Suprapubic skin (tissue), 4 donors: ENCODE results near the gene U2AF2. TPM values are rescaled to one million over a fixed set of nuclear protein-coding genes. Genes with fewer than 3 reads are reported as not detected.

Source experiments
- DNase-seq, 2 donors: peaks; one replicate each; pipeline ENCODE4 v3.0.0-alpha.2; 2019; ENCODE audit warnings: low spot score in 2 of 2
- H3K27ac ChIP-seq: fragments of 200-600 bp; sonication (generic); one replicate; pipeline ENCODE4 v1.5.1; 2019
- H3K27me3 ChIP-seq: fragments of 200-600 bp; sonication (generic); one replicate; pipeline ENCODE4 v1.5.1; 2019
- H3K36me3 ChIP-seq: fragments of 200-600 bp; sonication (generic); one replicate; pipeline ENCODE4 v1.5.1; 2019
- H3K4me1 ChIP-seq: fragments of 200-600 bp; sonication (generic); one replicate; pipeline ENCODE4 v1.5.1; 2019
- H3K4me3 ChIP-seq: fragments of 200-600 bp; sonication (generic); one replicate; pipeline ENCODE4 v1.5.1; 2019; ENCODE audit warnings: mild to moderate bottlenecking
- H3K9me3 ChIP-seq: fragments of 200-600 bp; sonication (generic); one replicate; pipeline ENCODE4 v1.5.1; 2019
- EP300 ChIP-seq: sonication (generic); formaldehyde crosslinking; IDR thresholded peaks from one replicate; pipeline ENCODE4 v1.6.1; 2017; ENCODE audit warnings: antibody characterized with exemption
- POLR2A ChIP-seq, 2 donors: fragments of 450-650 bp; IDR thresholded peaks; one replicate each; pipeline ENCODE4 v1.6.1; 2017; ENCODE audit warnings: antibody characterized with exemption in 2 of 2, mild to moderate bottlenecking in 2 of 2, moderate library complexity in 2 of 2
- POLR2AphosphoS5 ChIP-seq, 3 donors: sonication (generic); formaldehyde crosslinking; IDR thresholded peaks; one replicate each; pipeline ENCODE4 v1.6.1; 2017; ENCODE audit warnings: antibody characterized with exemption in 3 of 3
- WGBS: methylation state at CpG from one replicate; pipeline ENCODE4 v1.1.5; 2018; 5-methylcytosine and 5-hydroxymethylcytosine counted together
- total RNA-seq, 4 donors: library from RNA; depleted of rRNA; stranded (reverse); fragments of >200 nt; gene quantifications; one replicate each; pipeline ENCODE4 v1.1.0, GENCODE V29; 2016
- TF ChIP-seq, protein P1 (sequence below), 2 donors: fragments of 200-600 bp in 1 of 2; fragments of 450-650 bp in 1 of 2; sonication (generic) in 1 of 2; IDR thresholded peaks; one replicate each; pipeline ENCODE4 v1.5.1; 2016 to 2019; ENCODE audit warnings: antibody characterized with exemption in 2 of 2, mild to moderate bottlenecking in 1 of 2, moderate library complexity in 1 of 2

Gene U2AF2
- total RNA-seq, 4 donors from 2014 or later = 82.8 to 128 (median 88.5) TPM

DNA sequence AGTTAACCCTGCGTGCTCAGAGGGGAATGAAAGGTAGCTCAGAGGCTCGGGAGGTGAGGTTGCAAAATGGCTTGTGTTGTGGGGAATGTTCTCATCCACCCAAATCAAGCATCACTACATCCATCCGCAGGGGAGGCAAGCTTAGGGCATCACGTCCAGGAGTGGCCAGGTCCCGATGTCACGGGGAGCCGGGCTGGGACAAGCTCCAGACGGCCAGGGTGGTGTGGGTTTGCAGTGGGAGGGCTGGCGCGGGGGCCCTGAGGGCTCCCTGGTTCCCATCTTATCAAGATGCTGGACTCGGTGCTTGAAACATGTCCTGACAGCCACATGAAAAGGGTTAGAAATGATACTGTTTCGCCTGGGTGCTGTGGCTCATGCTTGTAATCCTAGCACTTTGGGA is 46.0 kb downstream of the U2AF2 start:
- Histone ChIP-seq H3K9me3 (no peaks in the 10 kb centered on the region), H3K4me1 (no peaks in the 10 kb centered on the region), H3K36me3 (peaks cover 43% of the 10 kb centered on the region), H3K4me3 (no peak overlapping the region), H3K27ac (no peak overlapping the region), H3K27me3 (no peaks in the 10 kb centered on the region)
- DNase-seq = peak in 1 of 2 donors; percentile 55
- WGBS = 94% methylated on average over 12 of the region's 12 CpGs
- TF ChIP-seq, protein P1, sequence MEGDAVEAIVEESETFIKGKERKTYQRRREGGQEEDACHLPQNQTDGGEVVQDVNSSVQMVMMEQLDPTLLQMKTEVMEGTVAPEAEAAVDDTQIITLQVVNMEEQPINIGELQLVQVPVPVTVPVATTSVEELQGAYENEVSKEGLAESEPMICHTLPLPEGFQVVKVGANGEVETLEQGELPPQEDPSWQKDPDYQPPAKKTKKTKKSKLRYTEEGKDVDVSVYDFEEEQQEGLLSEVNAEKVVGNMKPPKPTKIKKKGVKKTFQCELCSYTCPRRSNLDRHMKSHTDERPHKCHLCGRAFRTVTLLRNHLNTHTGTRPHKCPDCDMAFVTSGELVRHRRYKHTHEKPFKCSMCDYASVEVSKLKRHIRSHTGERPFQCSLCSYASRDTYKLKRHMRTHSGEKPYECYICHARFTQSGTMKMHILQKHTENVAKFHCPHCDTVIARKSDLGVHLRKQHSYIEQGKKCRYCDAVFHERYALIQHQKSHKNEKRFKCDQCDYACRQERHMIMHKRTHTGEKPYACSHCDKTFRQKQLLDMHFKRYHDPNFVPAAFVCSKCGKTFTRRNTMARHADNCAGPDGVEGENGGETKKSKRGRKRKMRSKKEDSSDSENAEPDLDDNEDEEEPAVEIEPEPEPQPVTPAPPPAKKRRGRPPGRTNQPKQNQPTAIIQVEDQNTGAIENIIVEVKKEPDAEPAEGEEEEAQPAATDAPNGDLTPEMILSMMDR (IDR thresholded peaks at IDR 0.05) = no peak
- TF ChIP-seq POLR2AphosphoS5 (IDR thresholded peaks at IDR 0.05) (no peak), POLR2A (IDR thresholded peaks at IDR 0.05) (no peak)

DNA sequence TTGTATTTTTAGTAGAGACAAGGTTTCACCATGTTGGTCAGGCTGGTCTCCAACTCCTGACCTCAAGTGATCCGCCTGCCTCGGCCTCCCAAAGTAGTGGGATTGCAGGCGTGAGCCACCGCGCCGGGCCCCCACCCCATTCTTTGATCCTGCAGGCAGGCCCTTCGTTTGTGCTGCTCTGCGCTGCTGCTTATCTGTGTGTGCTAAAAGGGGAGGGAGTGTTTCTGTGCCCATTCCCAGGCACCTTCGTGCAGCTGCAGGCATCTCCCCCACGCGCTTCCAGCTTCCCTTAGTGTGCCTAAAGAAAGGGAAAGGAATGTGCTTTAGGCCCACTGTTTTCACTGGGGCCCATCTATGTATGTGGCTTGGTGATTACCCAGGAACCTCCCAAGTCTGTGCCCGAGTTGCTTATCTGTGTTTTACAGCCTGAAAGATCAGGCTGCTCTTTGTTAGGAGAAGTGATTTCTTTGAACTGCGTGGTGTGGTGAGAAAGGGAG is 47.3 kb downstream of the U2AF2 start:
- no peak overlapping the region for H3K4me3 ChIP-seq
- peaks cover 30% of the 10 kb centered on the region for H3K36me3 ChIP-seq
- H3K4me1 ChIP-seq = no peaks in the 10 kb centered on the region
- DNase-seq = peak in 1 of 2 donors; percentile 37
- no peaks in the 10 kb centered on the region for H3K27me3 ChIP-seq
- no peak for TF ChIP-seq POLR2AphosphoS5 (IDR thresholded peaks at IDR 0.05)
- TF ChIP-seq, protein P1 (IDR thresholded peaks at IDR 0.05) = no peak
- no peak for TF ChIP-seq EP300
- no peak for TF ChIP-seq POLR2A (IDR thresholded peaks at IDR 0.05)
- WGBS = 79% methylated on average over 13 of the region's 13 CpGs
- H3K27ac ChIP-seq = no peak overlapping the region
- no peaks in the 10 kb centered on the region for H3K9me3 ChIP-seq

DNA sequence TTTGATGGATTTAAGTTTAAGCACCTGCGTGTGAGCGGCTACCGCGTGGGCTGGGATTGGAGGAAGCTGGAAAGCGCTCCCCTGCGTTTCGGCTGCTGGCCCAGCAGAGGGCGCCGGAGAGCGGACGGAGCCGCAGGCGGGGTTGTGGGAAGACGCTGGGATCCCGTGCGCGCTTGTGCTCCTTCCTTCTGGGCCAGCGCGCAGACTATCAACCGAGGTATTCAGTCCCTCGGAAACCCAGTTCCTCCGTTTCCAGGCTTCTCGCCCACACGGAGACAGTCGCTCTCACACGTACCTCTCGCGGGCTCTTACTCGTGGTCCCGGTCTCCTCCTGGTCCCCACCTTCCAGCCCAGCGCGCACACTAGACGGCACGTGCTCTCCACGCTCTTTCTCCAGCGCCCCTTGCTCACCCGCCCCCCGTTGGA is 49.0 kb downstream of the U2AF2 start:
- Histone ChIP-seq H3K4me1 (no peaks in the 10 kb centered on the region), H3K27ac (no peak overlapping the region), H3K27me3 (no peaks in the 10 kb centered on the region), H3K4me3 (no peak overlapping the region), H3K9me3 (no peaks in the 10 kb centered on the region), H3K36me3 (peaks cover 15% of the 10 kb centered on the region)
- peak in 1 of 2 donors; percentile 52 for DNase-seq
- TF ChIP-seq, protein P1 (IDR thresholded peaks at IDR 0.05) = peak; percentile 14 to 68
- no peak for TF ChIP-seq POLR2A (IDR thresholded peaks at IDR 0.05)
- 53% methylated on average over 38 of the region's 38 CpGs for WGBS

DNA sequence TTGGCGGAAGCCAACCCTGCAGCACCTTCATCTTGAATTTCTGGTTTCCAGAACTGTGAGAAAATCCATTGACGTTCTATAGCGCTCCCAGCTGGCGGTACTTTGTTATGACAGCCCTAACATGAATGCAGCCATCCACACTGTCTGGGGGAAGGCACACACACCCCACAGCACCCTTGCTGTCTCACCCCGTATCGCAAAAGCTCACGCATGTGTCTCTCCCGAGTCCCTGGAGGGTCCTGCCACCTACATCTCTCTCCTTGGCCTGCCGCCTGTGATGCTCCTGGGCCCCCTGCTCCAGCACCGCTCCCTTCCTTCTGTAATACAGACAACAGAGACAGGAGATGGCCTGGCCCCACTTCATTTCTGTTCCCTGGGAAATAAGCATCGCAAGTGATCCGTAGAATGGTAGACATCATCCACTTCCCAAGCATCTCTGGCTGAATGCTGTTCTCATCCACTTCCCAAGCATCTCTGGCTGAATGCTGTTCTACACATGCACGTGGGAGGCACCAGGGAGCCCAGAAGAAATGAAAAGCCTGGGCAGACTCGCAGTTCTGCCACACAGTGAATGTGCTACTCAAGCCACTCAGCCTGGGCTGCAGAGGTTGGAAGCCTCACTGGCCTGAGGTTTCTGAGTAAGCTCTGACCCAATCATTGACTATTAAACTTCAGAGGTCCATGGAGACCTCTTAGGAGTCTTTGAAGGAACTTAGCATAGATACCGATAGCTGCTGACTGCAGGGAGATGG is 49.8 kb downstream of the U2AF2 start:
- no peak overlapping the region for H3K27ac ChIP-seq
- no peaks in the 10 kb centered on the region for H3K9me3 ChIP-seq
- no peak overlapping the region for H3K4me3 ChIP-seq
- no peak for DNase-seq
- peaks cover 10% of the 10 kb centered on the region for H3K36me3 ChIP-seq
- H3K4me1 ChIP-seq = no peaks in the 10 kb centered on the region
- WGBS = 86% methylated on average over 15 of the region's 15 CpGs
- no peak for TF ChIP-seq EP300
- no peak for TF ChIP-seq POLR2A (IDR thresholded peaks at IDR 0.05)
- TF ChIP-seq, protein P1 (IDR thresholded peaks at IDR 0.05) = no peak
- TF ChIP-seq POLR2AphosphoS5 (IDR thresholded peaks at IDR 0.05) = no peak
- H3K27me3 ChIP-seq = no peaks in the 10 kb centered on the region

DNA sequence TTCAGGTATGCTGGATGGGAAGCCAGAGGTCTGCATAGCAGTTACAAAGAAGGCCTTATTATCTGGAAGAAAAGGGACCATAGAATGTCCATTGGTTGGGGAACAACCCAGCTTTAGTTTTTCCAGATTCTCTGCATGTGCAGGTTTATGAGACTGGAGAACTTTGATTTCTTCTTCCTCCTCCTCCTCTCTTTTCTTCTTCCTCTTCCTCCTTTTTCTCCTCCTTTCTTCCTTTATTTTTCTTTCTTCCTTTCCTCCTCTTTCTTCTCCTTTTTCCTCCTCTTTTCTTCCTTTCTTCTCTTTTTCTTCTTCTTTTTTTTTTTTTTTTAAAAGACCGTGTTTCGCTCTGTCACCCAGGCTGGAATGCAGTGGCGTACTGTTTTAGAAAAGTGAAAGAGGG is 51.1 kb downstream of the U2AF2 start:
- Histone ChIP-seq H3K27ac (no peak overlapping the region), H3K36me3 (no peaks in the 10 kb centered on the region), H3K27me3 (no peaks in the 10 kb centered on the region), H3K4me3 (no peak overlapping the region), H3K9me3 (no peaks in the 10 kb centered on the region), H3K4me1 (no peaks in the 10 kb centered on the region)
- no peak for TF ChIP-seq EP300
- no peak for TF ChIP-seq POLR2AphosphoS5 (IDR thresholded peaks at IDR 0.05)
- 86% methylated on average over 1 of the region's 3 CpGs for WGBS
- no peak for DNase-seq
